HG03196 (cell line): Measurements from ENCODE around the gene FBXL4.

ENCODE experiments used
- ATAC-seq: cut with Tn5 transposase; IDR thresholded peaks from one replicate; pipeline ENCODE4 v1.9.1; 2021; ENCODE audit not compliant: unreplicated experiment

The FBXL4 gene

DNA sequence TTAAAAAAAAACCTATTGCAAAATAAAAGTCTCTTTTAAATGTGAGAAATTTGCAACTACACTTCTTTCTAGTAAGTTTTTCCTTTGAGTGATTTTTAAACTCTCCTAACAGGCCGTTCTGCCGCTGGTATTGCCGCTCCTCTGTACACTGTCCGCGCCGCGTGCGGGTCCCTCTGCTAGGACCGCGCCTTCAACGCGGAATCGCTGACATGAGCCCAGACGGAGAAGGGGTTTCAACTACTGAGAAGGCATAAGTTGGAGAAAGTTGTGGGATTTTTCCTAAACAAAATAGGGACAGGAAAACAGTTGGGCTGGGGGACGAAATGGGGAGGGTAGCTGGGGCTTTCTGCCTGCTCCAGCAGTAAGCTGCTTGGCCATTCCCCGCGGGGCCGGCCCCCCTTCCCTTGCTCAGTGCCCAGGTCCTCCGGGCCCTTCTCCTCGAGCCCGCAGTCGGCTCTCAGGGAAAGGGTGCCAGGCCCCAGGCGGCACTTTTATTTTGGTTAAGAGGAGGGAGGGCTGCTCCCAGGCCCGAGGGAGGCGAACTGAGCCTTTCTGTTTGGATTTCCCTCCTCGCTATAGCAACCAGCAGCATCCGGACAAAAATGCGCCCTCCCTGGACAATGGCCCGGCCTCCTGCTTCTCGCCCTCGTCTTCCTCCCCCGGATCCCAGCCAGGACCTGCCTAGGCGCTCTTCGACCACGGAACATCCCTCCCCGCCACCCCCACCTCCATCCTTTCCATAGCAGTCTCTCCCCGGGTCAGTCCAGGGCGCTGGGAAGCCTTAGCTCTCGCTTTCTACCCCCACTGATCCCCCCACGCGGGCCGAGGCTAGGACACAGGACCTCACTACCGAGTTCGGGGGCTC lies 120.2 kb downstream of the FBXL4 start:
- ATAC-seq = no peak

DNA sequence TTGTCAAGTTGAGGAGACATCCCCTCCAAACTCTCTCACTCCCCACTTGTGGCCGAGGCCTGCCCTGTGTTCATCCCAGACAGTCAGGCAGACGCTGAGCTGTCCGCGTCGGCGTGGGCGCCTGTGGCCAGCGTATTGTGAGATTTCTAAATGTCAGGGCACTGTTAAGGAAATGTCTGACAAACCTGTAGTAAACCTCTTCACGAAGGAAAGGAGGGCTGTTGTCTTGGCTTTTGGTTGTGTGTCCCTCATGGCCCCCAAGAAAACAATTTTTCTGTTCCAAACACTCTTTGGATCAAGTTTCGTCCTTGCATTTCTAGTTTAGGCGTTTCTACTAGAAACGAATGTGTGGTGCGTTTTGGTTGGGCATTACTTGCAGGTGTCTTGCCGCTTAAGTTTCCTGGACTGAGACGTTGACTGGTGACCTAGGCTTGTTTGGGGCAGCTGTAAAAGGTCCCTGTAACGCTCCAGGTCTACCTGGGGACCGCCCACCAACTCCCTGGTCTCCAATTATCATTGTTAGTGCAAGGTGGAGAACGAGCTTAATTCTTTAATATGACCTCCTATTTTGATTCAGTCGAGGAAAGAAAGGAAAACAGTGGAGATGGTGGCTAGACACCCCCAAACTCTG lies 122.0 kb downstream of the FBXL4 start:
- no peak for ATAC-seq

DNA sequence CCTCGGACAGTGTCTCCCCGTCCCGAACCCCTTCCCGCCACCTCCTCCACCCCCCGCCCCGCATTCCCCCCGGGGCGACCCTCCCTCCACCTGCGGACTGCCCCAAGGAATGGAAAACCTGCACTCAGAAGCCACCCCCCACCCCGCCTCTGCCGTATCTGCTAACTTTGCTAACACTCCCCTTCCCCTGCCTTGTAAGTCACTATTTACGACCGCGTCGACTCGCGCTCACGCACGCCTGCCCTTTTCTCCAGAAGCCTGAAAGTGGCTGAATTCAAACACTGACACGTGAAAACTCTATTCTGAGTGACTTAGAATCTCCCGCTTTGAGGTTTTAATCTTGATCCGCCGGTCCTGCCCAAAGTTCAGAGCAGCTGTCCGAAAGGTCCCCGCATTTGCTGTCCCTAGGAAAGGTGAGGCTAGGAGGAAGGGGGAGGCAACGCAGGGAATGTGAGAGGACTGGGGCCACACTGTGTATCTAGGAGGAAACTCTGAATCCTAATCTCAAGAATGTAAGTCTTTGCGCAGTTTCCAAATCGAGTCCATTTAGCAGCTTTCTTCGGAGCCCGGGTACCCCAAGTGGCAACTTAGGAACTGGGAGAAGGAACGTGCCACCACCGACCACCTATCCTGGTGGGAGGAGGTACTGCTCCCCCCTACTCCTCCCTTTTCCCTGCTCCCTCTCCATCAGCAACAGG lies 122.7 kb downstream of the FBXL4 start:
- no peak for ATAC-seq

DNA sequence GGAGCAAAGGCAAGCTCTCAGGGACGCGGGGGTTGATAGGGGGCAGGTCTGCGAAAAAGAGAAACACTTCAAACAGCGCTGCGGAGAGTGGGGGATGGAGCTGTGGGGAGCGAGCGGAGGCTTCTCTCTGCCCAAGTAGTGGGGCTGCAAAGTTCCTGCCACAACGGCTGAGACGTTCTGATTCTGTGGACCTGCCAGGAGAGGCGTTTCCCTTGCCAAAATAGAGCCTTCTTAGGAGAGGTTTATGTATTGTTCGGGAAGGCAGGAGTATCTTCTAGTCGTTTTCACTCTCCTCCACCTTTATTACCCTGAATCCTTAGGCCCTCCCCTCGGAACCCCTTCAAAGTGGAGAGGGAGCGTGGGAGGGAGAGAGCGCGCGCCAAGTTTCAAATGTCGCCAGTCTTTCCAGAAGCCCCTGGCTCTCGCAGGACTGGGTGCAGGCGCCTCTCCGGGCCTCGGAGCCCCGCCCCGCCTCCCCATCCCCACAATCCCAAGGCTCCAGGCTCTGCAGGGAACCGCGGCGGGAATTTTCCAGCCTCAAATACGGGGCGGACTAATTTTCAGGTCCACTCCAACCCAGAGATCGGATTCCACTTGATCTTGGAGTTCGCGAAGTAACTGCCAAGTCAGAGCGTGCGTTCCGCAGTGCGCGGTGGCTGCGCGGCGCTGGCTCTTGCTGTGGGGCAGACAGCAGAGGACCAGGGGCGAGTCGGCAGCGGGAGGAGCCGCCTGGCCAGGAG lies 123.4 kb downstream of the FBXL4 start:
- ATAC-seq = no peak

DNA sequence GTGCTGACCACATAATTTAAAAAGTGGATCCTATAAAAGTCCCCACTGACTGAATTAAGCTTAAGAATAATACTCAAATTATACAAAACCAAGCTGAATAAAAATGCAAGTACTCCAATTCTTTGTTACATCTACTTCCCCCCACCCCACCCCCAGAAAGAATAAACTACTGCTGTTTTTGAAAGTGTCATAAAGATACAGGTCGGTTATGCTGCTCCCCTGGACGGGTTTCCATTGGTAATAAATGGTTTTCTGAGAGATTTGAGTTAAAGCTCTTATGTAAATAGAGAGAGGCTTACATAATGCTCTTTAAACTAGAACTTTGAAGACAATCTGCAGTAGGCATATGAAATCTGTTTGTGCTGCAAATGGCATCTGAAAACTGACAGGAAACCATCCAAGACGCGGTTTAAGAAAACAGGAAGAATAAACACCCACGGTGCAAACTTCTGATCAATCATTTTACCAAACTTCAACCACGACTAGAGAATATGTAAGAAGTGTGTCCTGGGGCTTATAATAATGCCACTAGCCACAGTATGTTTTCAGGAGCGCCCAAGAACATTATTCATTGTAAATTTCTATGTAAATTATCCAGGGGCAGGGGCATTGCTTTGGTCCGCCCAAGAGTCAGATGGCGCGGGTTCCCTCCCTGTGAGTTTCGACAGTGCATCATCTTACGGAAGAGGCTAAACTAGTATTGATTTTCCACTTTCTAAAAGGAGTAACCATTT lies 124.2 kb downstream of the FBXL4 start:
- no peak for ATAC-seq

DNA sequence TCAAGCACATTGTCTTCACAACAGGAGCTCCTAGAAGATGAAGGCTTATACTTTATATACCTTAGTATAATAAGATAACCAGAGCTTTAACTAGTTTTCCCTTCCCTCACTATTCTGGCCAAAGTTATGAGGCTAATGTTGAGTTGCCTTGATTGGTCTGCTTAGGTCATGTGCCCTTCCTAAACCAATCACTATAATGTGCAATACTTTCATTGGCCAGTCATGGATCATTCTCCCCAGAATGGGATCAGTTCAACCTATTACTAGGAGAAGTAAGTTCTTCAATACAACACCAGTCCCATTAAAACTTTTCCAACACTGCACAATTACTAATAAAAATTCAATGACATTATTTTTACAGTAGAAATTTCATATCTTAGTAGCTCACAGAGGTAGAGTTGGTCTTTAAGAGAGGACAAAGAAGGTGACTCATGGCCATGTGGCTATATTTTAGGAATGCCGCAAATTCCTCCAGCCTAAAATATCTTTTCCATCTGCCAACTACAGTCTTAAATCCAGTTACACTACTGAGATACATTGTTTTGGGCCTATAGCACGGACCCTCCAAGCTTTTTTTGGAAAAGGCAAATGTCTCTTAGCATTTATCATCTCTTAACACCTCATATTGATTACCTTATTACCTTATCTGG lies 125.9 kb downstream of the FBXL4 start:
- ATAC-seq = no peak
